ENCODE data around the gene CGRRF1.

GRCh38 chr14:54565785-54566409, 56.2 kb downstream of the CGRRF1 start:
- TF ChIP-seq CTCF (IDR thresholded peaks at IDR 0.05; ENCODE audit: low read depth, low read length, poor library complexity, severe bottlenecking): peak; percentile 8
- TF ChIP-seq EZH2phosphoT487 (IDR thresholded peaks at IDR 0.05; ENCODE audit: borderline replicate concordance, low read length): peak; percentile 81; the same call in 1 of the 2 replicates
